Measurements from ENCODE around the gene DTX3L. TPM values are rescaled to one million over a fixed set of nuclear protein-coding genes. Genes with fewer than 3 reads are reported as not detected.

Gene DTX3L
- total and polyA plus RNA-seq, 10 of the 15 experiments (the other 5 are each of a cell fraction or from before 2014, with no cell fraction given), result 9.9 to 41.4 (median 21.7) TPM

DNA sequence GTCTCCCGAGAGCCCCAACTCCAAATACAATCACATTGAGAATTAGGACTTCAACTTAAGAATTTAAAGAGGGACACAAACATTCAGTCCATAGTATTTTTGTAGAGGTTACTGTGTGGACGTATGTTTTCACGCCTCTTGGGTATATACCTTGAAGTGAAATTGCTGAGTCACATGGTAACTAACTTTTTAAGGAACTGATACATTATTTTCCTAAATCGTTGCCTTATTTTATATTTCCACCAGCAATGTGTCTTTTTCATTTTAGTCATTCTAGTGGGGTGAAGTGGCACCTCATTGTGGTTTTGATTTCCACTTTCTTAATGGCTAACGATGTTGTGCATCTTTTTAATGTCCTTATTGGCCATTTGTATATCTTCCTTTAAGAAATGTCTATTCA is 25.2 kb downstream of the DTX3L start (continued):
- TF ChIP-seq, protein P1, sequence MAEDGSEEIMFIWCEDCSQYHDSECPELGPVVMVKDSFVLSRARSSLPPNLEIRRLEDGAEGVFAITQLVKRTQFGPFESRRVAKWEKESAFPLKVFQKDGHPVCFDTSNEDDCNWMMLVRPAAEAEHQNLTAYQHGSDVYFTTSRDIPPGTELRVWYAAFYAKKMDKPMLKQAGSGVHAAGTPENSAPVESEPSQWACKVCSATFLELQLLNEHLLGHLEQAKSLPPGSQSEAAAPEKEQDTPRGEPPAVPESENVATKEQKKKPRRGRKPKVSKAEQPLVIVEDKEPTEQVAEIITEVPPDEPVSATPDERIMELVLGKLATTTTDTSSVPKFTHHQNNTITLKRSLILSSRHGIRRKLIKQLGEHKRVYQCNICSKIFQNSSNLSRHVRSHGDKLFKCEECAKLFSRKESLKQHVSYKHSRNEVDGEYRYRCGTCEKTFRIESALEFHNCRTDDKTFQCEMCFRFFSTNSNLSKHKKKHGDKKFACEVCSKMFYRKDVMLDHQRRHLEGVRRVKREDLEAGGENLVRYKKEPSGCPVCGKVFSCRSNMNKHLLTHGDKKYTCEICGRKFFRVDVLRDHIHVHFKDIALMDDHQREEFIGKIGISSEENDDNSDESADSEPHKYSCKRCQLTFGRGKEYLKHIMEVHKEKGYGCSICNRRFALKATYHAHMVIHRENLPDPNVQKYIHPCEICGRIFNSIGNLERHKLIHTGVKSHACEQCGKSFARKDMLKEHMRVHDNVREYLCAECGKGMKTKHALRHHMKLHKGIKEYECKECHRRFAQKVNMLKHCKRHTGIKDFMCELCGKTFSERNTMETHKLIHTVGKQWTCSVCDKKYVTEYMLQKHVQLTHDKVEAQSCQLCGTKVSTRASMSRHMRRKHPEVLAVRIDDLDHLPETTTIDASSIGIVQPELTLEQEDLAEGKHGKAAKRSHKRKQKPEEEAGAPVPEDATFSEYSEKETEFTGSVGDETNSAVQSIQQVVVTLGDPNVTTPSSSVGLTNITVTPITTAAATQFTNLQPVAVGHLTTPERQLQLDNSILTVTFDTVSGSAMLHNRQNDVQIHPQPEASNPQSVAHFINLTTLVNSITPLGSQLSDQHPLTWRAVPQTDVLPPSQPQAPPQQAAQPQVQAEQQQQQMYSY (CRISPR knock-in tag; IDR thresholded peaks at IDR 0.05), result no peak
- TF ChIP-seq RELA (IDR thresholded peaks at IDR 0.05; ENCODE audit: borderline replicate concordance, partially characterized antibody) (no peak), CHD4 (IDR thresholded peaks at IDR 0.05) (no peak), JUND (IDR thresholded peaks at IDR 0.05; ENCODE audit: low read depth, low read length) (no peak), BMI1 (IDR thresholded peaks at IDR 0.05; ENCODE audit: borderline replicate concordance) (peak; percentile 72; the same call in 1 of the 2 replicates), EGR1 (IDR thresholded peaks at IDR 0.05; ENCODE audit: borderline replicate concordance in 1 of 2, low read depth in 2 of 2, low read length in 2 of 2) (no peak), YBX1 (IDR thresholded peaks at IDR 0.05) (no peak), MTA3 (IDR thresholded peaks at IDR 0.05; ENCODE audit: borderline replicate concordance, low read length) (peak; percentile 84; the same call in 1 of the 2 replicates), EP300 (IDR thresholded peaks at IDR 0.05; ENCODE audit: borderline replicate concordance in 1 of 2, control insufficient read depth in 1 of 2, low read depth in 2 of 2, low read length in 2 of 2) (peak in 1 of 2 experiments; percentile 73; a peak in 2 of 4 replicates), MTA2 (IDR thresholded peaks at IDR 0.05; ENCODE audit: low read depth) (peak; percentile 89)
- TF ChIP-seq, protein P2, sequence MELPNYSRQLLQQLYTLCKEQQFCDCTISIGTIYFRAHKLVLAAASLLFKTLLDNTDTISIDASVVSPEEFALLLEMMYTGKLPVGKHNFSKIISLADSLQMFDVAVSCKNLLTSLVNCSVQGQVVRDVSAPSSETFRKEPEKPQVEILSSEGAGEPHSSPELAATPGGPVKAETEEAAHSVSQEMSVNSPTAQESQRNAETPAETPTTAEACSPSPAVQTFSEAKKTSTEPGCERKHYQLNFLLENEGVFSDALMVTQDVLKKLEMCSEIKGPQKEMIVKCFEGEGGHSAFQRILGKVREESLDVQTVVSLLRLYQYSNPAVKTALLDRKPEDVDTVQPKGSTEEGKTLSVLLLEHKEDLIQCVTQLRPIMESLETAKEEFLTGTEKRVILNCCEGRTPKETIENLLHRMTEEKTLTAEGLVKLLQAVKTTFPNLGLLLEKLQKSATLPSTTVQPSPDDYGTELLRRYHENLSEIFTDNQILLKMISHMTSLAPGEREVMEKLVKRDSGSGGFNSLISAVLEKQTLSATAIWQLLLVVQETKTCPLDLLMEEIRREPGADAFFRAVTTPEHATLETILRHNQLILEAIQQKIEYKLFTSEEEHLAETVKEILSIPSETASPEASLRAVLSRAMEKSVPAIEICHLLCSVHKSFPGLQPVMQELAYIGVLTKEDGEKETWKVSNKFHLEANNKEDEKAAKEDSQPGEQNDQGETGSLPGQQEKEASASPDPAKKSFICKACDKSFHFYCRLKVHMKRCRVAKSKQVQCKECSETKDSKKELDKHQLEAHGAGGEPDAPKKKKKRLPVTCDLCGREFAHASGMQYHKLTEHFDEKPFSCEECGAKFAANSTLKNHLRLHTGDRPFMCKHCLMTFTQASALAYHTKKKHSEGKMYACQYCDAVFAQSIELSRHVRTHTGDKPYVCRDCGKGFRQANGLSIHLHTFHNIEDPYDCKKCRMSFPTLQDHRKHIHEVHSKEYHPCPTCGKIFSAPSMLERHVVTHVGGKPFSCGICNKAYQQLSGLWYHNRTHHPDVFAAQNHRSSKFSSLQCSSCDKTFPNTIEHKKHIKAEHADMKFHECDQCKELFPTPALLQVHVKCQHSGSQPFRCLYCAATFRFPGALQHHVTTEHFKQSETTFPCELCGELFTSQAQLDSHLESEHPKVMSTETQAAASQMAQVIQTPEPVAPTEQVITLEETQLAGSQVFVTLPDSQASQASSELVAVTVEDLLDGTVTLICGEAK (IDR thresholded peaks at IDR 0.05; ENCODE audit: borderline replicate concordance), result no peak
- TF ChIP-seq, protein P3, sequence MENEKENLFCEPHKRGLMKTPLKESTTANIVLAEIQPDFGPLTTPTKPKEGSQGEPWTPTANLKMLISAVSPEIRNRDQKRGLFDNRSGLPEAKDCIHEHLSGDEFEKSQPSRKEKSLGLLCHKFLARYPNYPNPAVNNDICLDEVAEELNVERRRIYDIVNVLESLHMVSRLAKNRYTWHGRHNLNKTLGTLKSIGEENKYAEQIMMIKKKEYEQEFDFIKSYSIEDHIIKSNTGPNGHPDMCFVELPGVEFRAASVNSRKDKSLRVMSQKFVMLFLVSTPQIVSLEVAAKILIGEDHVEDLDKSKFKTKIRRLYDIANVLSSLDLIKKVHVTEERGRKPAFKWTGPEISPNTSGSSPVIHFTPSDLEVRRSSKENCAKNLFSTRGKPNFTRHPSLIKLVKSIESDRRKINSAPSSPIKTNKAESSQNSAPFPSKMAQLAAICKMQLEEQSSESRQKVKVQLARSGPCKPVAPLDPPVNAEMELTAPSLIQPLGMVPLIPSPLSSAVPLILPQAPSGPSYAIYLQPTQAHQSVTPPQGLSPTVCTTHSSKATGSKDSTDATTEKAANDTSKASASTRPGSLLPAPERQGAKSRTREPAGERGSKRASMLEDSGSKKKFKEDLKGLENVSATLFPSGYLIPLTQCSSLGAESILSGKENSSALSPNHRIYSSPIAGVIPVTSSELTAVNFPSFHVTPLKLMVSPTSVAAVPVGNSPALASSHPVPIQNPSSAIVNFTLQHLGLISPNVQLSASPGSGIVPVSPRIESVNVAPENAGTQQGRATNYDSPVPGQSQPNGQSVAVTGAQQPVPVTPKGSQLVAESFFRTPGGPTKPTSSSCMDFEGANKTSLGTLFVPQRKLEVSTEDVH (IDR thresholded peaks at IDR 0.05; ENCODE audit: low read depth, partially characterized antibody), result no peak
- TF ChIP-seq, protein P4, sequence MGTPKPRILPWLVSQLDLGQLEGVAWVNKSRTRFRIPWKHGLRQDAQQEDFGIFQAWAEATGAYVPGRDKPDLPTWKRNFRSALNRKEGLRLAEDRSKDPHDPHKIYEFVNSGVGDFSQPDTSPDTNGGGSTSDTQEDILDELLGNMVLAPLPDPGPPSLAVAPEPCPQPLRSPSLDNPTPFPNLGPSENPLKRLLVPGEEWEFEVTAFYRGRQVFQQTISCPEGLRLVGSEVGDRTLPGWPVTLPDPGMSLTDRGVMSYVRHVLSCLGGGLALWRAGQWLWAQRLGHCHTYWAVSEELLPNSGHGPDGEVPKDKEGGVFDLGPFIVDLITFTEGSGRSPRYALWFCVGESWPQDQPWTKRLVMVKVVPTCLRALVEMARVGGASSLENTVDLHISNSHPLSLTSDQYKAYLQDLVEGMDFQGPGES (IDR thresholded peaks at IDR 0.05), result no peak
- TF ChIP-seq, protein P5, sequence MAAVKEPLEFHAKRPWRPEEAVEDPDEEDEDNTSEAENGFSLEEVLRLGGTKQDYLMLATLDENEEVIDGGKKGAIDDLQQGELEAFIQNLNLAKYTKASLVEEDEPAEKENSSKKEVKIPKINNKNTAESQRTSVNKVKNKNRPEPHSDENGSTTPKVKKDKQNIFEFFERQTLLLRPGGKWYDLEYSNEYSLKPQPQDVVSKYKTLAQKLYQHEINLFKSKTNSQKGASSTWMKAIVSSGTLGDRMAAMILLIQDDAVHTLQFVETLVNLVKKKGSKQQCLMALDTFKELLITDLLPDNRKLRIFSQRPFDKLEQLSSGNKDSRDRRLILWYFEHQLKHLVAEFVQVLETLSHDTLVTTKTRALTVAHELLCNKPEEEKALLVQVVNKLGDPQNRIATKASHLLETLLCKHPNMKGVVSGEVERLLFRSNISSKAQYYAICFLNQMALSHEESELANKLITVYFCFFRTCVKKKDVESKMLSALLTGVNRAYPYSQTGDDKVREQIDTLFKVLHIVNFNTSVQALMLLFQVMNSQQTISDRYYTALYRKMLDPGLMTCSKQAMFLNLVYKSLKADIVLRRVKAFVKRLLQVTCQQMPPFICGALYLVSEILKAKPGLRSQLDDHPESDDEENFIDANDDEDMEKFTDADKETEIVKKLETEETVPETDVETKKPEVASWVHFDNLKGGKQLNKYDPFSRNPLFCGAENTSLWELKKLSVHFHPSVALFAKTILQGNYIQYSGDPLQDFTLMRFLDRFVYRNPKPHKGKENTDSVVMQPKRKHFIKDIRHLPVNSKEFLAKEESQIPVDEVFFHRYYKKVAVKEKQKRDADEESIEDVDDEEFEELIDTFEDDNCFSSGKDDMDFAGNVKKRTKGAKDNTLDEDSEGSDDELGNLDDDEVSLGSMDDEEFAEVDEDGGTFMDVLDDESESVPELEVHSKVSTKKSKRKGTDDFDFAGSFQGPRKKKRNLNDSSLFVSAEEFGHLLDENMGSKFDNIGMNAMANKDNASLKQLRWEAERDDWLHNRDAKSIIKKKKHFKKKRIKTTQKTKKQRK (IDR thresholded peaks at IDR 0.05; ENCODE audit: low read depth, low read length), result no peak
